ENCODE results near the gene PLCB1. TPM values are rescaled to one million over a fixed set of nuclear protein-coding genes. Genes with fewer than 3 reads are reported as not detected.
"Not testable (repeated sequence)": the region's sequence is repeated elsewhere in the genome, so short reads cannot be mapped to it uniquely, and the experiment has no call there.

Gene PLCB1
- total RNA-seq, 1 donor from 2014 or later = 6.3 TPM

- H3K9me3 ChIP-seq = no peaks in the 10 kb centered on the region
These were observed 36.2 kb upstream of the PLCB1 start for GRCh38 chr20:8095648-8096572.

GRCh38 chr20:8097307-8097706 is 34.8 kb upstream of the PLCB1 start:
- H3K9me3 ChIP-seq = no peaks in the 10 kb centered on the region
- H3K27me3 ChIP-seq (ENCODE audit: low read depth) = no peaks in the 10 kb centered on the region
- H3K4me3 ChIP-seq = no peak overlapping the region
- TF ChIP-seq CTCF (IDR thresholded peaks at IDR 0.05) = no peak
- H3K4me1 ChIP-seq = peaks cover 15% of the 10 kb centered on the region
- intact Hi-C loops (cut with DNase I) = no loop called here
- ATAC-seq (no peak), DNase-seq (no peak)
- H3K36me3 ChIP-seq = no peaks in the 10 kb centered on the region
- H3K27ac ChIP-seq = no peak overlapping the region

More at GRCh38 chr20:8095648-8096572, 36.2 kb upstream of the PLCB1 start:
- H3K27me3 ChIP-seq (ENCODE audit: low read depth) = no peaks in the 10 kb centered on the region
- DNase-seq (no peak), ATAC-seq (no peak)
- no peaks in the 10 kb centered on the region for H3K36me3 ChIP-seq
- no peak overlapping the region for H3K4me3 ChIP-seq
- no peak for TF ChIP-seq CTCF (IDR thresholded peaks at IDR 0.05)
- intact Hi-C loops (cut with DNase I) = no loop called here
- H3K4me1 ChIP-seq = peaks cover 15% of the 10 kb centered on the region
- H3K27ac ChIP-seq = no peak overlapping the region

- DNase-seq = no peak
- intact Hi-C loops (cut with DNase I) = no loop called here
- no peaks in the 10 kb centered on the region for H3K4me1 ChIP-seq
- no peak overlapping the region for H3K27ac ChIP-seq
- no peak for ATAC-seq
- no peak overlapping the region for H3K4me3 ChIP-seq
- TF ChIP-seq CTCF (IDR thresholded peaks at IDR 0.05) = no peak
- H3K27me3 ChIP-seq (ENCODE audit: low read depth) = no peaks in the 10 kb centered on the region
- peaks cover 21% of the 10 kb centered on the region for H3K9me3 ChIP-seq
- no peaks in the 10 kb centered on the region for H3K36me3 ChIP-seq
These were observed 27.8 kb upstream of the PLCB1 start for GRCh38 chr20:8104252-8104651.

- DNase-seq; ATAC-seq; H3K4me3 ChIP-seq; H3K9me3 ChIP-seq; H3K4me1 ChIP-seq; intact Hi-C loops (cut with DNase I); H3K36me3 ChIP-seq; H3K27ac ChIP-seq; H3K27me3 ChIP-seq (ENCODE audit: low read depth): not testable (repeated sequence)
These were observed 17.5 kb upstream of the PLCB1 start for GRCh38 chr20:8114612-8115011.

GRCh38 chr20:8115436-8115835 is 16.6 kb upstream of the PLCB1 start:
- intact Hi-C loops (cut with DNase I) = no loop called here
- ATAC-seq = no peak
- Histone ChIP-seq H3K27me3 (ENCODE audit: low read depth) (no peaks in the 10 kb centered on the region), H3K27ac (no peak overlapping the region), H3K36me3 (no peaks in the 10 kb centered on the region), H3K9me3 (no peaks in the 10 kb centered on the region), H3K4me3 (no peak overlapping the region), H3K4me1 (no peaks in the 10 kb centered on the region)
- no peak for DNase-seq
- TF ChIP-seq CTCF (IDR thresholded peaks at IDR 0.05) = no peak

GRCh38 chr20:8116067-8116811 is 15.8 kb upstream of the PLCB1 start:
- Histone ChIP-seq H3K4me3 (no peak overlapping the region), H3K9me3 (no peaks in the 10 kb centered on the region), H3K27me3 (ENCODE audit: low read depth) (no peaks in the 10 kb centered on the region), H3K36me3 (no peaks in the 10 kb centered on the region), H3K27ac (no peak overlapping the region), H3K4me1 (no peaks in the 10 kb centered on the region)
- ATAC-seq (no peak), DNase-seq (no peak)
- no peak for TF ChIP-seq CTCF (IDR thresholded peaks at IDR 0.05)
- intact Hi-C loops (cut with DNase I) = no loop called here
